ENCODE measurements around the gene PDIA6.
A peak's percentile ranks its signal among the peaks of the same experiment; 100 is the strongest.

- TF ChIP-seq CTCF (conservative IDR thresholded peaks at IDR 0.05; ENCODE audit: low read depth, low read length): peak; percentile 50
- no peak for TF ChIP-seq EZH2 (IDR thresholded peaks at IDR 0.05; ENCODE audit: borderline replicate concordance, low read depth, low read length, poor library complexity, severe bottlenecking)
These were observed 13.8 kb downstream of the PDIA6 start for GRCh38 chr2:10798783-10799182.

Measured in A673 (cell line).